ENCODE measurements around the gene SH2B2. TPM values are rescaled to one million over a fixed set of nuclear protein-coding genes. Genes with fewer than 3 reads are reported as not detected.

Gene SH2B2
- polyA plus RNA-seq, 1 donor from 2014 or later: 27.3 TPM

DNA sequence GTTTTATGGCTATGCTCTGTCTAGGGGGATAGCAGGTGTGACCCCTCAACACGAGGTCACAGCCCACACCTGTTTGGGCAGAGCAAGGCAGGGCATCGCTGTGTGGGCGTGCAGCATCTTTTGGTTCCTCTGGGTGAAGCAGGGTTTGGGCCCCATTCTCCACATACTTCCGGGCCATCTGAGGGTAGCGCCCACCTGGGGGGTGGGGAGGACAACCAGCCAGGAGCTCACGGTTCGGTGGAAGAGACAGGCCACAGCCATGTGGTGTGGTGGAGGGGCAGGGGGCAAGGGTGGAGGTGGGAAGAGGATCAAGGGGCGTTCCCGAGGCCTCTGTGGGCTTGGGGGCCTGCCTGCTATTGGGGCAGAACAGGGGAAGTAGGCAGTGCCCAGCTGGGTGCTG, 2.4 kb downstream of the SH2B2 start:
- H3K9me3 ChIP-seq (ENCODE audit: low read length): no peaks in the 10 kb centered on the region
- no peaks in the 10 kb centered on the region for H3K9me2 ChIP-seq (ENCODE audit: insufficient read depth, low read length)
- peaks cover 31% of the 10 kb centered on the region for H4K20me1 ChIP-seq (ENCODE audit: insufficient read depth)
- H3K9ac ChIP-seq (ENCODE audit: low read length): no peak overlapping the region
- TF ChIP-seq, protein P1, sequence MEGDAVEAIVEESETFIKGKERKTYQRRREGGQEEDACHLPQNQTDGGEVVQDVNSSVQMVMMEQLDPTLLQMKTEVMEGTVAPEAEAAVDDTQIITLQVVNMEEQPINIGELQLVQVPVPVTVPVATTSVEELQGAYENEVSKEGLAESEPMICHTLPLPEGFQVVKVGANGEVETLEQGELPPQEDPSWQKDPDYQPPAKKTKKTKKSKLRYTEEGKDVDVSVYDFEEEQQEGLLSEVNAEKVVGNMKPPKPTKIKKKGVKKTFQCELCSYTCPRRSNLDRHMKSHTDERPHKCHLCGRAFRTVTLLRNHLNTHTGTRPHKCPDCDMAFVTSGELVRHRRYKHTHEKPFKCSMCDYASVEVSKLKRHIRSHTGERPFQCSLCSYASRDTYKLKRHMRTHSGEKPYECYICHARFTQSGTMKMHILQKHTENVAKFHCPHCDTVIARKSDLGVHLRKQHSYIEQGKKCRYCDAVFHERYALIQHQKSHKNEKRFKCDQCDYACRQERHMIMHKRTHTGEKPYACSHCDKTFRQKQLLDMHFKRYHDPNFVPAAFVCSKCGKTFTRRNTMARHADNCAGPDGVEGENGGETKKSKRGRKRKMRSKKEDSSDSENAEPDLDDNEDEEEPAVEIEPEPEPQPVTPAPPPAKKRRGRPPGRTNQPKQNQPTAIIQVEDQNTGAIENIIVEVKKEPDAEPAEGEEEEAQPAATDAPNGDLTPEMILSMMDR (IDR thresholded peaks at IDR 0.05; ENCODE audit: poor library complexity, severe bottlenecking): no peak
- TF ChIP-seq REST (IDR thresholded peaks at IDR 0.05; ENCODE audit: borderline replicate concordance): no peak
- TF ChIP-seq SMC3 (conservative IDR thresholded peaks at IDR 0.05; ENCODE audit: poor library complexity): no peak
- TF ChIP-seq EP300 (conservative IDR thresholded peaks at IDR 0.05; ENCODE audit: poor library complexity, severe bottlenecking): no peak
- TF ChIP-seq RAD21 (conservative IDR thresholded peaks at IDR 0.05): no peak
- H3K27ac ChIP-seq (ENCODE audit: low read length): no peak overlapping the region
- H3K4me2 ChIP-seq (ENCODE audit: low read length): no peak overlapping the region
- H3K4me3 ChIP-seq (ENCODE audit: low read length): peak overlapping the region; percentile 85
- H3K36me3 ChIP-seq (ENCODE audit: insufficient read depth, low read length): no peaks in the 10 kb centered on the region
- peaks cover 21% of the 10 kb centered on the region for H3K79me2 ChIP-seq (replicated peaks; ENCODE audit: insufficient read depth, low read length)
- H2AFZ ChIP-seq (ENCODE audit: low read depth, low read length): no peak overlapping the region
- no peaks in the 10 kb centered on the region for H3K27me3 ChIP-seq (ENCODE audit: insufficient read depth, low read depth, low read length)
- H3F3A ChIP-seq (ENCODE audit: insufficient read depth, low read length, poor library complexity, severe bottlenecking): no peaks in the 10 kb centered on the region

DNA sequence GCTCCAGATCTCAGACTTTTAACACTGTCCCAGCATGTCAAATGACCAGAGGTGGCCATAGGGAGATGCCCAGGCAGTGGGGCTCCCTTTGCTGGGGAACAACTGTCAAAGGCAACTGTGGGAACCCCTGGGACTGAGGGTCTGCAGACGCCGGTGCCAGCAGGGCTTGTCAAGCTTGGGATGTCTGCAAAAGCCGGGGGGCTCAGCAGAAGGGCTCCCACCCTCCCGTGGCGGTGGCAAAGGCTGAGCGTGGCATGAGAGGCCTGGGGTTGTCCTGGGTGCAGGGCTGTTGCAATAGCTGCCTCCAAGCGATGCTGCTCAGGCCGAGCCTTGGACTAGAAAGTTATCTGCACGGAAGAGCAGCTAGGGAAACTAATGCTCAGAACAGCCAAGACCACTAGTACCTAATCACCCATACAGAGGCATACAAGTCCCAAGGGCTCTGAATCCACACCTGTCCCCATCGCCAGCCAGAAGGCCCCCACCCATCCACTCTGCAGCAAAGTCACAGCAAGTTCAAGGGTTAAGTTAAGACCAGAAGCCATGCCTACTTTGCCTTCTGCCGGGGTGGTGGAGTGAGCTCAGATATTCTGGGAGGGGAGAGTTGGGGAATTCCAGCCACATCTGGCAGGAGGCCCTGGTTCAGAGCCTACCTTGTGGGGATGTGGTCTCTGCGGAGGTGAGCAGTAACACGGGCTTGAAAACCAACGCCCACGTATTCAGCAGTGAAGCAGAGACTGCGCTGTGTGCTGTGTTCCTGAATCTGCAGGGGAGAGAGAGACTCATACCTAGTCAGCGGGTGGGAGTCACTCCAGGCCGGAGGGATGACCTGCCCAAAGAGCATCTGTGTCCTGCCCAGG, 4.6 kb downstream of the SH2B2 start:
- no peaks in the 10 kb centered on the region for H3K36me3 ChIP-seq (ENCODE audit: insufficient read depth, low read length)
- H3K9ac ChIP-seq (ENCODE audit: low read length): no peak overlapping the region
- H3K27me3 ChIP-seq (ENCODE audit: insufficient read depth, low read depth, low read length): no peaks in the 10 kb centered on the region
- H3F3A ChIP-seq (ENCODE audit: insufficient read depth, low read length, poor library complexity, severe bottlenecking): no peaks in the 10 kb centered on the region
- no peak overlapping the region for H3K27ac ChIP-seq (ENCODE audit: low read length)
- H3K79me2 ChIP-seq (replicated peaks; ENCODE audit: insufficient read depth, low read length): peaks cover 21% of the 10 kb centered on the region
- H3K4me2 ChIP-seq (ENCODE audit: low read length): no peak overlapping the region
- H4K20me1 ChIP-seq (ENCODE audit: insufficient read depth): peaks cover 31% of the 10 kb centered on the region
- H3K4me3 ChIP-seq (ENCODE audit: low read length): no peak overlapping the region
- no peaks in the 10 kb centered on the region for H3K9me3 ChIP-seq (ENCODE audit: low read length)
- no peaks in the 10 kb centered on the region for H3K9me2 ChIP-seq (ENCODE audit: insufficient read depth, low read length)
- no peak overlapping the region for H2AFZ ChIP-seq (ENCODE audit: low read depth, low read length)
- no peak for TF ChIP-seq TAF1 (IDR thresholded peaks at IDR 0.05; ENCODE audit: low read depth)
- no peak for TF ChIP-seq EZH2 (IDR thresholded peaks at IDR 0.05; ENCODE audit: borderline replicate concordance, insufficient read depth, low read length, poor library complexity, severe bottlenecking)
- TF ChIP-seq POLR2AphosphoS5 (IDR thresholded peaks at IDR 0.05): no peak
- no peak for TF ChIP-seq MXI1 (conservative IDR thresholded peaks at IDR 0.05; ENCODE audit: poor library complexity, severe bottlenecking)
- TF ChIP-seq RAD21 (conservative IDR thresholded peaks at IDR 0.05): no peak
- TF ChIP-seq, protein P1 (IDR thresholded peaks at IDR 0.05; ENCODE audit: poor library complexity, severe bottlenecking): no peak

Measured in neural cell (in vitro differentiated cells).